ENCODE data around the gene DGKI. TPM values are rescaled to one million over a fixed set of nuclear protein-coding genes. Genes with fewer than 3 reads are reported as not detected.

DGKI gene
- total and polyA plus RNA-seq, 2 of the 13 experiments (the other 11 are each of a cell fraction or from before 2014, with no cell fraction given), result 0.09 to 0.17 TPM

DNA sequence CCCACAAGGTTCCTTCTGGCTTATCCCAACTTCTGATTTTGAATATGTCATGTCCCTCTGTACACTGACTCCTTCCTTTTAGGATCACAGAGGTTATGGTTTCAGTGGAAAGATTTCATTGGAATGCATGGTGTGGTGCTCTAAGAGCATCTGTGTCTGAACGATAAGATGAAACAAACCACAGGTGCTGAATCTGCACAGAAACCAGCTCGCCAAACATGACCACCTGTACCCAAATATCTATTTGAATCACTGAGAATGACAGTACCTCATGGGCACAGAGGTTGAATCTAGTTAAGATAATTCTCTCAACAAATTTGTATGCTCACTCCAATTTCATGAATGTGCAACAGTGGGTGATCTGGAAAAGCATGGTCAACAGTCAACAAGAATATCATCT is 105.3 kb downstream of the DGKI start:
- H3K36me3 ChIP-seq (replicated peaks in 1 of 2; ENCODE audit: control insufficient read depth in 1 of 2, insufficient read depth in 2 of 2, low read length in 2 of 2), result no peaks in the 10 kb centered on the region
- no peak for DNase-seq (ENCODE audit: low spot score)
- no peak overlapping the region for H2AFZ ChIP-seq (ENCODE audit: low read length)
- 29% methylated on average over 2 of the region's 2 CpGs for WGBS (ENCODE audit: low lambda C conversion rate)
- H3K27me3 ChIP-seq (ENCODE audit: control insufficient read depth in 1 of 2, insufficient read depth in 2 of 2, low read length in 2 of 2), result peaks cover 2 to 14% of the 10 kb centered on the region in 2 experiments; a peak in 3 of 5 replicates
- no peak for FAIRE-seq
- intact Hi-C loops (cut with micrococcal nuclease; ENCODE audit: unreplicated experiment), result no loop called here
- CTCF ChIA-PET (ENCODE audit: low intra/inter-chr PET ratio, low total read pairs), result no interaction called here
- H3K4me2 ChIP-seq (ENCODE audit: low read depth, low read length), result no peak overlapping the region
- no peaks in the 10 kb centered on the region for H3K4me1 ChIP-seq (ENCODE audit: insufficient read depth, low read length)
- H3K9ac ChIP-seq (ENCODE audit: insufficient read depth, low read depth, low read length), result no peak overlapping the region
- H3K27ac ChIP-seq (ENCODE audit: extremely low read length, insufficient read depth, low read length), result no peak overlapping the region
- POLR2A ChIA-PET, result no interaction called here
- no peak overlapping the region for H3K4me3 ChIP-seq (replicated peaks in 1 of 3; ENCODE audit: insufficient read depth in 1 of 3, low read depth in 2 of 3, low read length in 3 of 3)
- in situ Hi-C loops (cut with HindIII; ENCODE audit: extremely low pct_ligation_motif_present, low pct_unique_long_range_greater_than_20kb), result no loop called here
- H3K79me2 ChIP-seq (ENCODE audit: insufficient read depth, low read length), result no peaks in the 10 kb centered on the region
- BruUV-seq (replicated peaks), result no TSS peak
- no peaks in the 10 kb centered on the region for H3K9me3 ChIP-seq (ENCODE audit: low read length)
- no peak for ATAC-seq
- H4K20me1 ChIP-seq (ENCODE audit: insufficient read depth, low read length), result no peaks in the 10 kb centered on the region
- TF ChIP-seq, protein P1, sequence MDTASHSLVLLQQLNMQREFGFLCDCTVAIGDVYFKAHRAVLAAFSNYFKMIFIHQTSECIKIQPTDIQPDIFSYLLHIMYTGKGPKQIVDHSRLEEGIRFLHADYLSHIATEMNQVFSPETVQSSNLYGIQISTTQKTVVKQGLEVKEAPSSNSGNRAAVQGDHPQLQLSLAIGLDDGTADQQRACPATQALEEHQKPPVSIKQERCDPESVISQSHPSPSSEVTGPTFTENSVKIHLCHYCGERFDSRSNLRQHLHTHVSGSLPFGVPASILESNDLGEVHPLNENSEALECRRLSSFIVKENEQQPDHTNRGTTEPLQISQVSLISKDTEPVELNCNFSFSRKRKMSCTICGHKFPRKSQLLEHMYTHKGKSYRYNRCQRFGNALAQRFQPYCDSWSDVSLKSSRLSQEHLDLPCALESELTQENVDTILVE (CRISPR knock-in tag; IDR thresholded peaks at IDR 0.05), result no peak
- TF ChIP-seq MZF1 (CRISPR knock-in tag; IDR thresholded peaks at IDR 0.05; ENCODE audit: borderline replicate concordance) (no peak), ZNF512B (CRISPR knock-in tag; IDR thresholded peaks at IDR 0.05; ENCODE audit: borderline replicate concordance) (no peak), ZNF101 (CRISPR knock-in tag; IDR thresholded peaks at IDR 0.05; ENCODE audit: borderline replicate concordance, low read depth) (no peak), ATRX (CRISPR knock-in tag; IDR thresholded peaks at IDR 0.05; ENCODE audit: borderline replicate concordance) (no peak), RAD21 (CRISPR knock-in tag; IDR thresholded peaks at IDR 0.05) (no peak), HOXD1 (CRISPR knock-in tag; IDR thresholded peaks at IDR 0.05) (no peak), ZNF282 (IDR thresholded peaks at IDR 0.05; ENCODE audit: partially characterized antibody) (no peak), TFDP1 (CRISPR knock-in tag; IDR thresholded peaks at IDR 0.05; ENCODE audit: borderline replicate concordance) (no peak), ZFP36L2 (CRISPR knock-in tag; IDR thresholded peaks at IDR 0.05) (no peak), KAT2B (IDR thresholded peaks at IDR 0.05; ENCODE audit: borderline replicate concordance, low read depth, low read length) (no peak), CCAR2 (optimal IDR thresholded peaks at IDR 0.05; ENCODE audit: low read depth, low read length) (no peak), ZNF530 (CRISPR knock-in tag; IDR thresholded peaks at IDR 0.05; ENCODE audit: low read depth) (no peak), KLF13 (CRISPR knock-in tag; IDR thresholded peaks at IDR 0.05) (no peak), KLF9 (CRISPR knock-in tag; IDR thresholded peaks at IDR 0.05; ENCODE audit: low read depth) (no peak)
- TF ChIP-seq, protein P2, sequence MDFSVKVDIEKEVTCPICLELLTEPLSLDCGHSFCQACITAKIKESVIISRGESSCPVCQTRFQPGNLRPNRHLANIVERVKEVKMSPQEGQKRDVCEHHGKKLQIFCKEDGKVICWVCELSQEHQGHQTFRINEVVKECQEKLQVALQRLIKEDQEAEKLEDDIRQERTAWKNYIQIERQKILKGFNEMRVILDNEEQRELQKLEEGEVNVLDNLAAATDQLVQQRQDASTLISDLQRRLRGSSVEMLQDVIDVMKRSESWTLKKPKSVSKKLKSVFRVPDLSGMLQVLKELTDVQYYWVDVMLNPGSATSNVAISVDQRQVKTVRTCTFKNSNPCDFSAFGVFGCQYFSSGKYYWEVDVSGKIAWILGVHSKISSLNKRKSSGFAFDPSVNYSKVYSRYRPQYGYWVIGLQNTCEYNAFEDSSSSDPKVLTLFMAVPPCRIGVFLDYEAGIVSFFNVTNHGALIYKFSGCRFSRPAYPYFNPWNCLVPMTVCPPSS (IDR thresholded peaks at IDR 0.05), result no peak
- TF ChIP-seq, protein P3, sequence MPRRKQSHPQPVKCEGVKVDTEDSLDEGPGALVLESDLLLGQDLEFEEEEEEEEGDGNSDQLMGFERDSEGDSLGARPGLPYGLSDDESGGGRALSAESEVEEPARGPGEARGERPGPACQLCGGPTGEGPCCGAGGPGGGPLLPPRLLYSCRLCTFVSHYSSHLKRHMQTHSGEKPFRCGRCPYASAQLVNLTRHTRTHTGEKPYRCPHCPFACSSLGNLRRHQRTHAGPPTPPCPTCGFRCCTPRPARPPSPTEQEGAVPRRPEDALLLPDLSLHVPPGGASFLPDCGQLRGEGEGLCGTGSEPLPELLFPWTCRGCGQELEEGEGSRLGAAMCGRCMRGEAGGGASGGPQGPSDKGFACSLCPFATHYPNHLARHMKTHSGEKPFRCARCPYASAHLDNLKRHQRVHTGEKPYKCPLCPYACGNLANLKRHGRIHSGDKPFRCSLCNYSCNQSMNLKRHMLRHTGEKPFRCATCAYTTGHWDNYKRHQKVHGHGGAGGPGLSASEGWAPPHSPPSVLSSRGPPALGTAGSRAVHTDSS (CRISPR knock-in tag; conservative IDR thresholded peaks at IDR 0.05), result no peak
